Esophagus squamous epithelium (tissue), 5 donors: ENCODE measurements around the gene GSG1L. TPM values are rescaled to one million over a fixed set of nuclear protein-coding genes. Genes with fewer than 3 reads are reported as not detected.

ENCODE experiments used
- DNase-seq: peaks from one replicate; lab custom pipeline; 2025; lab: John Stamatoyannopoulos, UW
- H3K27ac ChIP-seq, 4 donors: fragments of 200-600 bp; sonication (generic); one replicate each; pipeline ENCODE4 v1.5.1; 2016 to 2019; ENCODE audit warnings: mild to moderate bottlenecking in 1 of 4
- H3K27me3 ChIP-seq, 4 donors: fragments of 200-600 bp; sonication (generic); 1 replicate in 3 of 4; 2 replicates in 1 of 4; pipeline versions ENCODE4 v1.5.1 to v1.6.0; 2017 to 2021; ENCODE audit warnings: antibody characterized with exemption in 1 of 4
- H3K36me3 ChIP-seq, 3 donors: fragments of 200-600 bp; sonication (generic); one replicate each; pipeline ENCODE4 v1.5.1; 2016 to 2019
- H3K4me1 ChIP-seq, 3 donors: fragments of 200-600 bp; sonication (generic); one replicate each; pipeline ENCODE4 v1.5.1; 2017 to 2019
- H3K4me3 ChIP-seq, 4 donors: fragments of 200-600 bp; sonication (generic); 1 replicate in 3 of 4; 2 replicates in 1 of 4; pipeline ENCODE4 v1.5.1; 2016 to 2019; ENCODE audit warnings: mild to moderate bottlenecking in 2 of 4, moderate library complexity in 1 of 4
- H3K9me3 ChIP-seq, 3 donors: fragments of 200-600 bp; sonication (generic); one replicate each; pipeline ENCODE4 v1.5.1; 2016 to 2019
- POLR2A ChIP-seq, 4 donors: fragments of 450-650 bp; IDR thresholded peaks; one replicate each; pipeline ENCODE4 v1.6.1; 2017; ENCODE audit warnings: antibody characterized with exemption in 4 of 4, mild to moderate bottlenecking in 4 of 4, moderate library complexity in 3 of 4
- WGBS, 2 donors: methylation state at CpG; one replicate each; pipeline ENCODE4 v1.1.5; 2018; 5-methylcytosine and 5-hydroxymethylcytosine counted together
- intact Hi-C: fragments of 100-400 bp; cut with DNase I; formaldehyde crosslinking; loops from one replicate; pipeline ENCODE4 v1.15.0; 2022
- total RNA-seq, 4 donors: library from RNA; depleted of rRNA; stranded (reverse); fragments of >200 nt; gene quantifications; one replicate each; pipeline ENCODE4 v1.1.0, GENCODE V29; 2016
- TF ChIP-seq, protein P1 (sequence below), 6 experiments: fragments of 450-650 bp in 4 of 6; fragments of 200-600 bp in 2 of 6; sonication (generic) in 2 of 6; IDR thresholded peaks; one replicate each; pipeline ENCODE4 v1.5.1; 2016 to 2019; ENCODE audit warnings: antibody characterized with exemption in 6 of 6, mild to moderate bottlenecking in 4 of 6, moderate library complexity in 4 of 6
- donor health status: DM: yes; HTN: yes; CAD: no.

GSG1L gene
- total RNA-seq, 4 donors from 2014 or later, result under 0.01 to 0.21 TPM; not detected in 2

DNA sequence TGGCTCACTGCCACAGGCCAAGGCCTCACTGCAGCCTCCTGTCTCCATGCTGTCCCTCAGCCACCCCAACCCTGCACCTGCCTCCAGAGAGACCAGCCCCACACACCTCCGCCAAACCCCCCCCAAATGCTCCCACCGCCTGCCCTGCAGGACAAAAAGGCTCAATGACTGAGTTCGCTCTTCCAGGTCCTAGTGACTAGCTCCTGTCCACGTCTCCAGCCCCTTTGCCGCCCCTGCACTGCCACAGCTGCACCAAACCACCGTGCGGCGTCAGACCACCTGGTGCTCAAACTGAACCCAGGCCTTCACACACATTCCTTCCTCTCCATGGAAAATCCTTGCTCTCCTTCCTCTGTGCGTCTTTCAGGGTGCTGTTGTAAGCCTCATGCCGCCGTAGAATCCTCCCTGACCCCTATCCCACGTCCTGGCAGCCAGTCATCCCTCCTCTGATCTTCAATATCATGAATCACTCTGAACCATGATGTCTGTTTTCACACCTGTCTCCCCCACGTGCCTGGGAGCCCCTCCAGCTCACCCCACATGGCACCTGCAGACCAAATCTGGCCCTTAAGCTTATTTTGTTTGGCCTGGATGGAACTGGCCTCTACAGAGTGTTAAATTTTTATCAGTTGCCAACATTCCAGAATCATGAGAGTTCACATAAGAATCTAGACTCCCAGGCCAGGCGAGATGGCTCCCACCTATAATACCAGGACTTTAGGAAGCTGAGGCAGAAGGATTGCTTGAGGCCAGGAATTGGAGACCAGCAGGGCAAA is 4.3 kb upstream of the GSG1L start:
- intact Hi-C loops, result loop anchor here (10.0 kb wide), 1 partner anchor 93 kb away; no protein-coding TSS in a partner anchor
- no peaks in the 10 kb centered on the region for H3K36me3 ChIP-seq
- WGBS, 2 donors, result 74 to 75% methylated on average over 13 to 14 of the region's 14 CpGs
- H3K27me3 ChIP-seq, result peaks cover 4 to 40% (median 5%) of the 10 kb centered on the region in 4 donors
- no peaks in the 10 kb centered on the region for H3K9me3 ChIP-seq
- H3K4me3 ChIP-seq, result no peak overlapping the region
- no peak overlapping the region for H3K27ac ChIP-seq
- DNase-seq, result no peak
- peaks cover 0 to 12% (median 11%) of the 10 kb centered on the region in 3 donors for H3K4me1 ChIP-seq
- TF ChIP-seq, protein P1, sequence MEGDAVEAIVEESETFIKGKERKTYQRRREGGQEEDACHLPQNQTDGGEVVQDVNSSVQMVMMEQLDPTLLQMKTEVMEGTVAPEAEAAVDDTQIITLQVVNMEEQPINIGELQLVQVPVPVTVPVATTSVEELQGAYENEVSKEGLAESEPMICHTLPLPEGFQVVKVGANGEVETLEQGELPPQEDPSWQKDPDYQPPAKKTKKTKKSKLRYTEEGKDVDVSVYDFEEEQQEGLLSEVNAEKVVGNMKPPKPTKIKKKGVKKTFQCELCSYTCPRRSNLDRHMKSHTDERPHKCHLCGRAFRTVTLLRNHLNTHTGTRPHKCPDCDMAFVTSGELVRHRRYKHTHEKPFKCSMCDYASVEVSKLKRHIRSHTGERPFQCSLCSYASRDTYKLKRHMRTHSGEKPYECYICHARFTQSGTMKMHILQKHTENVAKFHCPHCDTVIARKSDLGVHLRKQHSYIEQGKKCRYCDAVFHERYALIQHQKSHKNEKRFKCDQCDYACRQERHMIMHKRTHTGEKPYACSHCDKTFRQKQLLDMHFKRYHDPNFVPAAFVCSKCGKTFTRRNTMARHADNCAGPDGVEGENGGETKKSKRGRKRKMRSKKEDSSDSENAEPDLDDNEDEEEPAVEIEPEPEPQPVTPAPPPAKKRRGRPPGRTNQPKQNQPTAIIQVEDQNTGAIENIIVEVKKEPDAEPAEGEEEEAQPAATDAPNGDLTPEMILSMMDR (IDR thresholded peaks at IDR 0.05), result no peak
- TF ChIP-seq POLR2A (IDR thresholded peaks at IDR 0.05), result no peak

DNA sequence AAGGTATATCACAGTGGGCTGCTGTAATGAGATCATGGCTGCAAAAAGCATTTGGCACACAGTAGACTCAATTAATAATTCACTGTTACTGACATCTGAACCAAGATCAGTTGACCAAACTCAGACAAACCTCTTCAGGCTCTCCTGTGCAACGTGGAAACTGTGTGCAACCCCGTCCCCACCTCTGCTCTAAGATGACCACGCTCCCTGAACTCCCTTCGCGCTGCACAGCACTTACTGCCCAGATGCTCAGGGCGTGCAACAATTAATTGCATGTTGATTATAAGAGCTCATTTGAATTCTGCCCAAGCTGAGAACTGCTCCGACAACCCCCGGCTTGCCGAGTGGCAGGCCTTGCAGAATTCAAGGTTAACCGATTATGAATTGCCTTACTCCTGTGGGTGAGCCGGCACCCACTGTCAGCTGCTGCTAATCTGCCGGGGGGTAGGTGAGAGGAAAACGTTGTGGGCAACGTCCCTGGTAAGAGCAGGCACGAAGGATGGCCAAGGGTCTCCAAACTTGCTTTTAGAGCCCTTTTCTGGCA is 1.3 kb upstream of the GSG1L start:
- H3K27ac ChIP-seq, result no peak overlapping the region
- H3K4me1 ChIP-seq, result peaks cover 0 to 17% (median 13%) of the 10 kb centered on the region in 3 donors
- intact Hi-C loops, result loop anchor here (10.0 kb wide), 1 partner anchor 90 kb away; no protein-coding TSS in a partner anchor
- TF ChIP-seq, protein P1 (IDR thresholded peaks at IDR 0.05), result no peak
- no peak for TF ChIP-seq POLR2A (IDR thresholded peaks at IDR 0.05)
- DNase-seq, result no peak
- H3K4me3 ChIP-seq, result no peak overlapping the region
- no peaks in the 10 kb centered on the region for H3K9me3 ChIP-seq
- 76 to 82% methylated on average over 11 to 14 of the region's 15 CpGs for WGBS, 2 donors
- no peaks in the 10 kb centered on the region for H3K36me3 ChIP-seq
- peaks cover 9 to 63% (median 12%) of the 10 kb centered on the region in 4 donors for H3K27me3 ChIP-seq

DNA sequence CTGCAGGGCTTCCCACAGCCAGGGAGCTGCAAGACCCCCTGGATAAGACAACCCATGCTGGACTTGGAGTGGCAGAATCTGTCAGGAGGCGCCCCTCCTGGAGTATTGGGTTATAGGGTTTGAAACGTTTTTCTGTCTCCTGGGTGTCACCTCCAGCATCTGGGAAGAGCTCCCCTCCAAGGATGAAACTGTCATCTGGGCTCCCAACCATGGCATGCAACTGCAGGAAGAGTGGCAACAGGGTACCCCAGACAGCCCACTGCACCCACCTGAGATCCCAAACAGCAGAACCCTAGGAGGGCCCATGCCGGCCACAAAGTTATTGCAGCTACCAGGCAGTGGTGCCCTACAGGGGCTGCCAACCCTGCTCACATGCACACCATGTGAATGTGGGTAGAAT is 636 bp upstream of the GSG1L start:
- Histone ChIP-seq H3K9me3 (no peaks in the 10 kb centered on the region), H3K4me1 (peaks cover 0 to 17% (median 13%) of the 10 kb centered on the region in 3 donors), H3K4me3 (no peak overlapping the region), H3K27ac (no peak overlapping the region), H3K36me3 (no peaks in the 10 kb centered on the region), H3K27me3 (peaks cover 9 to 69% (median 12%) of the 10 kb centered on the region in 4 donors)
- no peak for DNase-seq
- TF ChIP-seq, protein P1 (IDR thresholded peaks at IDR 0.05), result no peak
- TF ChIP-seq POLR2A (IDR thresholded peaks at IDR 0.05), result no peak
- intact Hi-C loops, result loop anchor here (10.0 kb wide), 1 partner anchor 89 kb away; no protein-coding TSS in a partner anchor
- 67% methylated on average over 1 of the region's 3 CpGs; no CpG with 5 or more reads in 1 of the 2 donors for WGBS, 2 donors

DNA sequence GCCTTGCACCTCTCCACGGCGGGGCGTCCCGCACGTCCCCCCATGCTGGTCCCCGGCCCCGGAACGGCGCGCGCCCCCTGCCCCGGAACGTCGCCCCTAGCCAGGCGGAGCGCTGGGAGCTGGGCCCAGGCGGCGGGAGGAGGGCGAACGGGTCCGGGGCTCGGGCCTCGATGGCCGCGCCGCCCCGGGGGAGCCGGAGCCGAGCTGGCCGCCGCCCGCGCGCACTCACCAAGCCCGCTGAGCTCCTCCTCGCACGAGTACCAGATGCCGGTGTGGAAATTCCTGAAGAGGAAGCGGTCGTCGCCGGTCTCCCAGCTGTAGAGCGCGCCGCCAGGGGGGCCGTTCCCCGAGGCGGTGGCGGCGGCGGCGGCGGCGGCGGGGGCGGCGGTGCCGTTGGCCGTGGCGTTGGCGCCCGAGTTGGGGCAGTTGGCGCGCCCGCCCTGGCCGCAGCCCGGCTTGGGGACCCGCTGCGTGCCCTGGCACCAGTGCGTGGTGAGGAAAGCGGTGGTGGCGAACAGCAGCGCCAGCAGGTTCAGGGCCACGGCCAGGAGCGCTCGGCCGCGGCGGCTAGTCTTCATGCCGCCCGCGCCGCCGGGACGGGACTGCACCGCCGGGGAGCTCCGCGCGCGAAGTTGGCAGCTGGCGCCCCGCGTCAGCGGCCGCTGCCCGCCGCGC is 530 bp downstream of the GSG1L start:
- H3K4me3 ChIP-seq, result peak overlapping the region; percentile 4 to 56 (median 36)
- H3K9me3 ChIP-seq, result no peaks in the 10 kb centered on the region
- no CpG with 5 or more reads among the region's 99 CpGs for WGBS, 2 donors
- no peaks in the 10 kb centered on the region for H3K36me3 ChIP-seq
- H3K27ac ChIP-seq, result no peak overlapping the region
- H3K27me3 ChIP-seq, result peaks cover 9 to 78% (median 12%) of the 10 kb centered on the region in 4 donors
- TF ChIP-seq POLR2A (IDR thresholded peaks at IDR 0.05), result no peak
- TF ChIP-seq, protein P1 (IDR thresholded peaks at IDR 0.05), result no peak
- no peak for DNase-seq
- H3K4me1 ChIP-seq, result peaks cover 0 to 17% (median 13%) of the 10 kb centered on the region in 3 donors
- intact Hi-C loops, result loop anchor here (10.0 kb wide), 1 partner anchor 88 kb away; no protein-coding TSS in a partner anchor
